ENCODE data around the gene PRRC2B.
A peak's percentile ranks its signal among the peaks of the same experiment; 100 is the strongest.
"Not testable (repeated sequence)": the region's sequence is repeated elsewhere in the genome, so short reads cannot be mapped to it uniquely, and the experiment has no call there.

Gene PRRC2B

DNA sequence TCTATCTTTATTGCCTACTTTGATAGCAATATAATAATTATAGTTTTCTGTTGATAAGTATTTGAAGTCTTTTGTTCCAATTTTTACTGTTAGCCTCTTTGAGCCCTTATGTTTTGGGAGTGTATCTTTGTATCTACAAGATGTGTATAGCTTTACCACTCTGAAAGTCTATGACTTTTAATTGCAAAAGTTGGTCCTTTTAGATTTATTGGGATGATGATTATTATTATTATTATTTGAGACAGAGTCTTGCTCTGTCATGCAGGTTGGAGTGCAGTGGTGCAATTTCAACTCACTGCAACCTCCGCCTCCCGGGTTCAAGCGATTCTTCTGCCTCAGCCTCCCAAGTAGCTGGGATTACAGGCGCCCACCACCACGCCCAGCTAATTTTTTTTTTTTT, 78.2 kb downstream of the PRRC2B start:
- DNase-seq (ENCODE audit: low spot score) = not testable (repeated sequence)

DNA sequence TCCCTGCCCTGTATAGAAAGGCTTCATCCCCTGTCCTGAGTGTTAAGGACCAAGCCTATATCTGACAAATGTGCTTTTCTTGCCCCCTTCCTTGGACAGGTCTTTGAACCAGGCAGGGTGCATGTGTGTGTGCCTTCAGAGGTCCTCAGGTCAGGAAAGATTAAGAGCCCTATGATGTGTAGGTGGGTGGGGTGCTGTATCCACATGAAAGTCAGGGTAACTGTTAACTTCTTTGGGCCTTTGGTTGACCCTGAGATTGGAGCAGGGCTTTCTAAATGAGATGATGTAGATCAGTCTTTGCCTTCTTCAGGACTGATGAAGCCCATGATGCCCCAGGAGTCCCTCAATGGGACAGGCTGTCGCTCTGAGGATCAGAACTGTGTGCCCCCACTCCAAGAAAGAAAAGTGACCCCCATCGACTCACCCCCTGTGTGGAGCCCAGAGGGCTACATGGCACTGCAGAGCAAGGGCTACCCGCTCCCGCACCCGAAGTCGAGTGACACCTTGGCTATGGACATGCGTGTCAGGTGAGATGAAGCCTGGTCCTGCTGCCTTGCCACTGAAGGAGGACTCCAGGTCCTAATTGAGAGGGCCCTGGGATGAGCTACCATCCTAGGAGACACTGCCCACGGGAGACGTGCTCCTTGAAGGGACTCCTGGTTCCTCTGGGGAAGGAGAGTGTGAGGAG, 79.5 kb downstream of the PRRC2B start:
- no peak for DNase-seq (ENCODE audit: low spot score)

DNA sequence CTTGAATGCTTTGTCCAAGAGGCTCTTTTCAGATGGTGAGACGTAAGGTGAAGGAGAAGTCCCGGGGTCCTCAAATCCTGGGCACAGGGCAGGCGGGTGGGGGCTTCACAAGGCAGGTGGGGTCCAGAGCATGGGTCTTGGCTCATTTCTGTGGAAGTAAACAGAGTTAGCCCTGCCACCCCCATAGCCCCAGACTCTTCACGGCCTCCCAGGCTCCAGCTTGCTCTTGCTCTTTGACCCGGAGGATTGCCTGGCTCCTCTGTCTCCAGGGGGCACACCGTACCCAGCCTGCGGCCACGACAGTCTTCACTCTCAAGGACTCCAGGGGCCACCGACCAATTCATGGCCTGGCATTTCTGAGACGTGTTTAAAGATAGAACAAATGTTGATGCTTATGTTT, 80.0 kb downstream of the PRRC2B start:
- DNase-seq (ENCODE audit: low spot score) = no peak

- DNase-seq (ENCODE audit: low spot score) = no peak
Observed at GRCh38 chr9:131474711-131475110, 80.8 kb downstream of the PRRC2B start.

GRCh38 chr9:131475111-131475955, 81.4 kb downstream of the PRRC2B start:
- peak; percentile 40 for DNase-seq (ENCODE audit: low spot score)

- no peak for DNase-seq (ENCODE audit: low spot score)
Observed at GRCh38 chr9:131475956-131476776, 82.3 kb downstream of the PRRC2B start.

GRCh38 chr9:131476777-131477345, 83.0 kb downstream of the PRRC2B start:
- DNase-seq (ENCODE audit: low spot score) = no peak

GRCh38 chr9:131477367-131477766, 83.5 kb downstream of the PRRC2B start:
- no peak for DNase-seq (ENCODE audit: low spot score)

GRCh38 chr9:131477816-131478419, 84.0 kb downstream of the PRRC2B start:
- DNase-seq (ENCODE audit: low spot score) = no peak

GRCh38 chr9:131478421-131478868, 84.6 kb downstream of the PRRC2B start:
- DNase-seq (ENCODE audit: low spot score) = no peak

- DNase-seq (ENCODE audit: low spot score) = no peak
Observed at GRCh38 chr9:131478911-131479310, 85.0 kb downstream of the PRRC2B start.

DNA sequence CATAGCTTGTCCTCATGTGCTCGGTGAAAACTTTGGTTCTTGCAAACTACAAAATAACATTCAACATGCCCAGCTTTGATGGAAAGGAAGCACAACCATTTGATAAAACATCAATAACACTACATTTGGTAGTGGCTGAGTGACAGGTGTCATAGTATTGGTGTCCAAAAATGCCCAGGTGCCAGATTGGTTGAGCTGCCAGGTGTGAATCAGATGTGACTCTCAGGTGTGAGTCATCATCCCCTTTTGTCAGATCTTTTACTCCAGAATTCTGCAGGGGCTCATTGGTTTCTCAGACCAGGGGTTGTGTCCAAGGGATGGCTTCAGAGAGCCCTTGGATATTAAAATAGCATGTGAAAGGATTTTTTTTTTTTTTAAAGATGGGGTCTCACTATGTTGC, 86.4 kb downstream of the PRRC2B start:
- no peak for DNase-seq (ENCODE audit: low spot score)

DNA sequence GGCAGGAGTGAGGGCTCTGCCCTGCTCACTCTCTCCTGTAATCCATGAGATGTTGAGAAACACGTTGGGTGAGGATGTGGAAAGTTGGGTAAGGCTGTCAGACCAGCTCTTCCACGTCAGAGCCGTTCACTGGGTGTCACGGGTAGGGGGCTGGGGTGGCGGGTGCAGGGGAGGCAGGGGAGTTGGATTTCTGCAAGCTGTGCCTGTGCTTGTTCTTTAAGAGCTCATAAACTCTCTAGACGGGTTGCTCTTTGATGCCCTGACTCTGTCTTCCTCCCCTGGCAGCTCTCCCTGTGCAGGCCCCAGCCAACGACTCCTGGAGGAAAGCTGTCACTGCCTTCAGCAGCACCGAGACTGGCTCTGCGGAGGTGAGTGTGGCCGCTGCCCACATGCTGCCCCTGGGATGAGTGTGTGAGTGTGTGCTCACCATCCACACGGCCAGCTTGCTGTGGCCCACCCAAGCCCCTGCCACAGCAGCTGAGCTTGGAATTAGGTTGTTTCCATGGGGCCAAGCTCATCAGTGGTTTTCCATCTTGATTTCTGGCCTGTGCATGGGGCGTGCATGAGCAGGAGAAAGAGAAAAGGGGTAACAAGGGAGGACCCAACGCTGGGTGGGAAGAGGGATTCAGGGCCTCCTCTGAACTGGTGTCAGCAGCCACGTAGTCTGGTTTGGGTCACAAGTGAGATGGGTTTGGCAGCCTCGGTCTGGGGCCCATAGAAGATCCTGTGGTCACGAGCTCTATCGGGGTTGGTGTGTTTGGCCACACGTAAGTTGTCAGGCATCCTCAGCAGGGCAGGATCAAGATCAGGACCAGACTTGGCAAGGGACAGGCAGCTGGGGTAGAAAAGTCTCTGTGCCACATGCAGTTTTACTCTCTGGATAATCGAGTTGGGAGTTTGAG, 87.8 kb downstream of the PRRC2B start:
- no peak for DNase-seq (ENCODE audit: low spot score)

DNA sequence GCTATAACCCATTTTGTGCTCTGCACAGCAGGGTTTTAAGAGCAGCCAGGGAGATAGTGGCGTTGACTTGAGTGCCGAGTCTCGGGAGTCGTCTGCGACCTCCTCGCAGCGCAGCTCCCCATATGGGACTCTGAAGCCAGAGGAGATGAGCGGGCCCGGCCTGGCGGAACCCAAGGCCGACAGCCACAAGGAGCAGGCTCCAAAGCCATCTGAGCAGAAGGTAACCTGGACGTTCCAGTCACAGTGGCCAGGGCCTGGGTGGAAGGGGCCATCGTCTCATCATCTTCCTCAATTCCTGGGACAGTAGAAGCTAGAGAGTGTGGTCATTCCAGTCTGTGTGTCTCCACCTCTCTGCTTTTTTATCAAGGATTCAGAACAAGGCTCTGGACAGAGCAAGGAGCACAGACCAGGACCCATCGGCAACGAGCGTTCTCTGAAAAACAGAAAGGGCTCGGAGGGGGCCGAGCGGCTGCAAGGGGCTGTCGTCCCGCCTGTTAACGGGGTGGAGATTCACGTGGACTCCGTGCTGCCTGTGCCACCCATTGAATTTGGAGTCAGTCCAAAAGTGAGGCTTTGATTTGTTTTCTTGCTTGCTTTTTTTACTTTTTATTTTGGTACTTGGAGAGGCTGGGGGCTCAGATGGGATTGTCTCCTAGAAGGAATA, 88.6 kb downstream of the PRRC2B start:
- no peak for DNase-seq (ENCODE audit: low spot score)

- DNase-seq (ENCODE audit: low spot score) = no peak
Observed at GRCh38 chr9:131483319-131484050, 89.6 kb downstream of the PRRC2B start.

DNA sequence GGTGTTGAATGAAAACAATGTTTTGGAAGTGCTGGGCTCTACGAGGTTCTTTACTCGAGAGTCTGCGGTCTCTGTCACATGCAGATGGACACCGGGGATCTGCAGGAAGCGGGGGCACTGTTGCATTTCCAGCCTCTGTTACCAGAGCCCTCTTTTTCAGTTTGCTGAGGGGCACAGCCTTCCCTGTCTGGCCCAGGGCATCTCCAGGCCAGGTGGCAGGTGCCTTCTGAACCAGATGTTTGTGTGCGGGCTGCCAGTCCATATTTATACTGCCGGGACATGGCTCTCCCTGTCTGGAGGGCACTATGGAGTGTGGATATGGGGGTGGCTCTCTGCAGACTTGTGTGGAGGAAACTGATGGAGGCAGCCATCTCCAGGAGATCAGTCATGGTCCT, 90.2 kb downstream of the PRRC2B start:
- no peak for DNase-seq (ENCODE audit: low spot score)

DNA sequence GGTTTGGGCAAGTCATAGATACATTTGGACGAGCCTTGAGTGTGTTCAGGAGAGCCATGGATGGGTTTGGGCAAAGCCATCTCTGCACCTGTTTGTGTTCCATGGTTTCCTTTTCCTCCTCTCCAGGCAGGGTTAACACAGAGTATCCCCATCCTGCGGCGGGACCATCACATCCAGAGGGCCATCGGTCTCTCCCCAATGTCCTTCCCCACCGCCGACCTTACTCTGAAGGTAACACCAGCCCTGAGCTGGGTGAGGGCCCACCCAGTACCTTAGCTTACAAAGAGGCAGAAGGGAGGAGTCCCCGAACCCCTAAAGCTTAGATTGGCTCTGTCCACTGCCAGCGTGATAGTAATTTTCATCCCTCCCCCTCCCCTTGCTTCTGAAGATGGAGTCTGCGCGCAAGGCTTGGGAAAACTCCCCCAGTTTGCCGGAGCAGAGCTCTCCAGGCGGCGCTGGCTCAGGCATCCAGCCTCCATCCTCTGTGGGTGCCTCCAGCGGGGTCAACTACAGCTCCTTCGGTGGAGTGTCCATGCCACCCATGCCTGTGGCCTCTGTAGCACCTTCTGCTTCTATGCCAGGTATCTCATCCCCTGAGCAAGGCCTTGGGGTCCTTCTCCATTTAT, 90.8 kb downstream of the PRRC2B start:
- DNase-seq (ENCODE audit: low spot score) = no peak

GRCh38 chr9:131485206-131485605, 91.3 kb downstream of the PRRC2B start:
- DNase-seq (ENCODE audit: low spot score) = no peak

Data from pons (tissue), 1 donor.